A673 (cell line): ENCODE measurements around the gene TENT5A. TPM values are rescaled to one million over a fixed set of nuclear protein-coding genes. Genes with fewer than 3 reads are reported as not detected.

ENCODE experiments used
- BruUV-seq: library from RNA; stranded (reverse); fragments of 400-500 nt; replicated peaks from 2 replicates; lab custom pipeline; 2021; lab: Mats Ljungman, UMichigan
- CTCF ChIA-PET: fragments of 300-600 bp; sonication (Branson Sonifier 250); formaldehyde crosslinking; loops from one replicate; lab custom pipeline; 2022; ENCODE audit warnings: antibody characterized with exemption; lab: Charles Lee
- POLR2A ChIA-PET: fragments of 300-600 bp; sonication (Branson Sonifier 250); formaldehyde crosslinking; loops from one replicate; lab custom pipeline; 2022; ENCODE audit warnings: antibody characterized with exemption; ENCODE audit not compliant: low non-redundant PET; lab: Charles Lee
- DNase-seq: peaks from one replicate; pipeline ENCODE4 v3.0.0-alpha.2; 2015; ENCODE audit warnings: low spot score
- H3K27ac ChIP-seq: fragments of 200-600 bp; sonication (generic); 2 replicates; pipeline ENCODE4 v1.5.1; 2016; ENCODE audit warnings: mixed run types, low read depth, mild to moderate bottlenecking, mixed read lengths, antibody characterized with exemption, low read length; ENCODE audit not compliant: poor library complexity, severe bottlenecking
- H3K27me3 ChIP-seq: fragments of 200-600 bp; sonication (generic); replicated peaks from 2 replicates; pipeline ENCODE4 v1.6.1; 2017; ENCODE audit warnings: mixed run types, low read depth, mild to moderate bottlenecking, mixed read lengths, antibody characterized with exemption, low read length; ENCODE audit not compliant: insufficient read depth, poor library complexity
- H3K36me3 ChIP-seq: fragments of 200-600 bp; sonication (generic); 2 replicates; pipeline ENCODE4 v1.6.1; 2016; ENCODE audit warnings: mixed run types, mild to moderate bottlenecking, mixed read lengths, antibody characterized with exemption, low read length; ENCODE audit not compliant: insufficient read depth, poor library complexity, severe bottlenecking
- H3K4me1 ChIP-seq: fragments of 200-600 bp; sonication (generic); 2 replicates; pipeline ENCODE4 v1.6.1; 2017; ENCODE audit warnings: mixed run types, mild to moderate bottlenecking, mixed read lengths, antibody characterized with exemption, low read length; ENCODE audit not compliant: insufficient read depth, poor library complexity, severe bottlenecking
- H3K4me3 ChIP-seq: fragments of 200-600 bp; sonication (generic); 2 replicates; pipeline ENCODE4 v1.5.1; 2016; ENCODE audit warnings: low read depth, mixed run types, mild to moderate bottlenecking, mixed read lengths, low read length; ENCODE audit not compliant: poor library complexity, severe bottlenecking
- H3K9me3 ChIP-seq: fragments of 200-600 bp; sonication (generic); 2 replicates; pipeline ENCODE4 v1.6.1; 2016; ENCODE audit warnings: mixed run types, low read depth, mild to moderate bottlenecking, mixed read lengths, antibody characterized with exemption, low read length; ENCODE audit not compliant: poor library complexity, severe bottlenecking
- EZH2 ChIP-seq: fragments of 200-600 bp; sonication (generic); IDR thresholded peaks from 2 replicates; pipeline ENCODE4 v1.6.1; 2017; ENCODE audit warnings: borderline replicate concordance, low read depth, mild to moderate bottlenecking, mixed read lengths, antibody characterized with exemption, low read length; ENCODE audit not compliant: poor library complexity, severe bottlenecking
- intact Hi-C: fragments of 100-400 bp; cut with micrococcal nuclease; formaldehyde crosslinking; loops from one replicate; pipeline ENCODE4 v1.10.0; 2022; ENCODE audit not compliant: unreplicated experiment
- total RNA-seq: library from RNA; stranded (reverse); gene quantifications from 2 replicates; pipeline ENCODE4 v1.2.3, GENCODE V29; 2021
- TF ChIP-seq, protein P1 (sequence below): fragments of 300-800, 200-600 bp; sonication (generic); conservative IDR thresholded peaks from 2 replicates; pipeline ENCODE4 v1.5.1; 2017; ENCODE audit warnings: low read depth, mild to moderate bottlenecking, antibody characterized with exemption, low read length, moderate library complexity, mixed read lengths

The TENT5A gene
- total RNA-seq, 1 experiment from 2014 or later: 37.1 TPM

- no peak overlapping the region for H3K4me3 ChIP-seq
- no peaks in the 10 kb centered on the region for H3K4me1 ChIP-seq
- H3K27me3 ChIP-seq: no peaks in the 10 kb centered on the region
- intact Hi-C loops: no loop called here
- no peak for DNase-seq
- no TSS peak for BruUV-seq
- no peak for TF ChIP-seq EZH2
- TF ChIP-seq, protein P1, sequence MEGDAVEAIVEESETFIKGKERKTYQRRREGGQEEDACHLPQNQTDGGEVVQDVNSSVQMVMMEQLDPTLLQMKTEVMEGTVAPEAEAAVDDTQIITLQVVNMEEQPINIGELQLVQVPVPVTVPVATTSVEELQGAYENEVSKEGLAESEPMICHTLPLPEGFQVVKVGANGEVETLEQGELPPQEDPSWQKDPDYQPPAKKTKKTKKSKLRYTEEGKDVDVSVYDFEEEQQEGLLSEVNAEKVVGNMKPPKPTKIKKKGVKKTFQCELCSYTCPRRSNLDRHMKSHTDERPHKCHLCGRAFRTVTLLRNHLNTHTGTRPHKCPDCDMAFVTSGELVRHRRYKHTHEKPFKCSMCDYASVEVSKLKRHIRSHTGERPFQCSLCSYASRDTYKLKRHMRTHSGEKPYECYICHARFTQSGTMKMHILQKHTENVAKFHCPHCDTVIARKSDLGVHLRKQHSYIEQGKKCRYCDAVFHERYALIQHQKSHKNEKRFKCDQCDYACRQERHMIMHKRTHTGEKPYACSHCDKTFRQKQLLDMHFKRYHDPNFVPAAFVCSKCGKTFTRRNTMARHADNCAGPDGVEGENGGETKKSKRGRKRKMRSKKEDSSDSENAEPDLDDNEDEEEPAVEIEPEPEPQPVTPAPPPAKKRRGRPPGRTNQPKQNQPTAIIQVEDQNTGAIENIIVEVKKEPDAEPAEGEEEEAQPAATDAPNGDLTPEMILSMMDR: no peak
- POLR2A ChIA-PET: no interaction called here
- CTCF ChIA-PET: no interaction called here
- H3K27ac ChIP-seq: no peak overlapping the region
- no peaks in the 10 kb centered on the region for H3K36me3 ChIP-seq
- peaks cover 8% of the 10 kb centered on the region for H3K9me3 ChIP-seq
Observed at GRCh38 chr6:81799323-81799722, 46.8 kb upstream of the TENT5A start.

DNA sequence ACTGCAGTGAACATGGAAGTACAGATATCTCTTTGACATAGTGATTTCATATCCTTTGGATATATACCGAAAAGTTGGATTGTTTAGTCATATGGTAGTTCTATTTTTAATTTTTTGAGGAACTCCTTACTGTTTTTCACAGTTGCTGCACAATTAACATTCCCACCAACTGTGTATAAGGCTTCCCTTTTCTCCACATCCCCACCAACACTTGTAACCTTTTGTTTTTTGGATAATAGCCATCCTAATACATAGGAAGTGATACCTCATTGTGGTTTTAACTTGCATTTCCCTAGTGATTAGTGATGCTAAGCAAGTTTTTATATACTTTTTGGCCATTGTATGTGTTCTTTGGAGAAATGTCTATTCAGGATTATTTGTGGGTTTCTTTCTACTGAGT lies 45.1 kb upstream of the TENT5A start:
- H3K27me3 ChIP-seq: no peaks in the 10 kb centered on the region
- intact Hi-C loops: no loop called here
- peak; percentile 64 for DNase-seq
- no peak overlapping the region for H3K27ac ChIP-seq
- H3K36me3 ChIP-seq: no peaks in the 10 kb centered on the region
- TF ChIP-seq, protein P1: no peak
- no peak for TF ChIP-seq EZH2
- BruUV-seq: no TSS peak
- CTCF ChIA-PET: no interaction called here
- POLR2A ChIA-PET: no interaction called here
- H3K9me3 ChIP-seq: peaks cover 8% of the 10 kb centered on the region
- peaks cover 12% of the 10 kb centered on the region for H3K4me1 ChIP-seq
- H3K4me3 ChIP-seq: no peak overlapping the region

GRCh38 chr6:81795890-81796289 lies 43.4 kb upstream of the TENT5A start:
- Histone ChIP-seq H3K4me1 (peaks cover 27% of the 10 kb centered on the region), H3K9me3 (peaks cover 8% of the 10 kb centered on the region), H3K36me3 (no peaks in the 10 kb centered on the region), H3K27me3 (no peaks in the 10 kb centered on the region), H3K27ac (no peak overlapping the region), H3K4me3 (no peak overlapping the region)
- TF ChIP-seq EZH2: no peak
- TF ChIP-seq, protein P1: no peak
- CTCF ChIA-PET: no interaction called here
- DNase-seq: no peak
- no TSS peak for BruUV-seq
- POLR2A ChIA-PET: no interaction called here
- intact Hi-C loops: no loop called here
